ENCODE results near the gene ADAMTS13. TPM values are rescaled to one million over a fixed set of nuclear protein-coding genes. Genes with fewer than 3 reads are reported as not detected.

ADAMTS13 gene
- total and polyA plus RNA-seq, 2 experiments from 2014 or later: 1.4 to 2.2 TPM

DNA sequence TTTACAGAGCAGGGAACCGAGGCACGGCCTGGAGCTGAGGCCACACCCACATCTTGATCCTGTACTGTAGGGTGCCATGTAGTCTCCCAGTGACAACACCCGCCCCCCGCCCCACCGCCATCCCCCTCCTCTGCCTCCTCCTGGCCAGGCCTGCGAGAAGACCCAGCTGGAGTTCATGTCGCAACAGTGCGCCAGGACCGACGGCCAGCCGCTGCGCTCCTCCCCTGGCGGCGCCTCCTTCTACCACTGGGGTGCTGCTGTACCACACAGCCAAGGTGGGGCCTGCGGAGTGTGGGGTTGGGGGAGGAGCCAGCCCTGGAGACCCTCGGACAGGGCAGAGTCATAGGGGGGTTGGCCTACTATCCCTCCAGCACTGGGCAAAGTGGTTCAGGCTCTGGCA is 14.5 kb downstream of the ADAMTS13 start:
- Histone ChIP-seq H3F3A (ENCODE audit: insufficient read depth) (no peaks in the 10 kb centered on the region), H3K4me2 (ENCODE audit: unreplicated experiment) (no peak overlapping the region), H3K9me3 (ENCODE audit: low read depth) (no peaks in the 10 kb centered on the region), H3K79me2 (ENCODE audit: insufficient read depth) (no peaks in the 10 kb centered on the region), H3K4me1 (ENCODE audit: insufficient read depth) (no peaks in the 10 kb centered on the region), H3K9ac (no peak overlapping the region), H4K20me1 (ENCODE audit: insufficient read depth) (no peaks in the 10 kb centered on the region), H2AFZ (no peak overlapping the region), H3K4me3 (no peak overlapping the region), H3K27ac (no peak overlapping the region), H3K36me3 (ENCODE audit: low read depth) (no peaks in the 10 kb centered on the region), H3K9me2 (ENCODE audit: insufficient read depth) (no peaks in the 10 kb centered on the region), H3K27me3 (replicated peaks; ENCODE audit: insufficient read depth) (no peaks in the 10 kb centered on the region)
- WGBS, 2 experiments (ENCODE audit: low coverage in 1 of 2, low lambda C conversion rate in 2 of 2, missing lambda C conversion rate in 2 of 2): 64 to 66% methylated on average over 13 to 16 of the region's 16 CpGs
- DNase-seq: no peak
- TF ChIP-seq EZH2 (IDR thresholded peaks at IDR 0.05; ENCODE audit: insufficient read depth, poor library complexity, severe bottlenecking) (no peak), EZH2phosphoT487 (IDR thresholded peaks at IDR 0.05; ENCODE audit: insufficient read depth, low read depth) (no peak)
- in situ Hi-C loops (cut with MboI): no loop called here

- no peak for TF ChIP-seq EZH2 (IDR thresholded peaks at IDR 0.05; ENCODE audit: insufficient read depth, poor library complexity, severe bottlenecking)
- no peak for TF ChIP-seq EZH2phosphoT487 (IDR thresholded peaks at IDR 0.05; ENCODE audit: insufficient read depth, low read depth)
- Histone ChIP-seq H4K20me1 (ENCODE audit: insufficient read depth) (no peaks in the 10 kb centered on the region), H3K9ac (no peak overlapping the region), H3K9me2 (ENCODE audit: insufficient read depth) (no peaks in the 10 kb centered on the region), H3K9me3 (ENCODE audit: low read depth) (no peaks in the 10 kb centered on the region), H3K4me1 (ENCODE audit: insufficient read depth) (no peaks in the 10 kb centered on the region), H3K27ac (no peak overlapping the region), H3K4me3 (no peak overlapping the region), H3K27me3 (replicated peaks; ENCODE audit: insufficient read depth) (no peaks in the 10 kb centered on the region), H2AFZ (no peak overlapping the region), H3K36me3 (ENCODE audit: low read depth) (no peaks in the 10 kb centered on the region), H3K4me2 (ENCODE audit: unreplicated experiment) (no peak overlapping the region), H3K79me2 (ENCODE audit: insufficient read depth) (no peaks in the 10 kb centered on the region), H3F3A (ENCODE audit: insufficient read depth) (no peaks in the 10 kb centered on the region)
- in situ Hi-C loops (cut with MboI): no loop called here
- WGBS, 2 experiments (ENCODE audit: low coverage in 1 of 2, low lambda C conversion rate in 2 of 2, missing lambda C conversion rate in 2 of 2): 80 to 81% methylated on average over 20 of the region's 20 CpGs
- DNase-seq: no peak
These were observed 15.8 kb downstream of the ADAMTS13 start for GRCh38 chr9:133437753-133438531.

DNA sequence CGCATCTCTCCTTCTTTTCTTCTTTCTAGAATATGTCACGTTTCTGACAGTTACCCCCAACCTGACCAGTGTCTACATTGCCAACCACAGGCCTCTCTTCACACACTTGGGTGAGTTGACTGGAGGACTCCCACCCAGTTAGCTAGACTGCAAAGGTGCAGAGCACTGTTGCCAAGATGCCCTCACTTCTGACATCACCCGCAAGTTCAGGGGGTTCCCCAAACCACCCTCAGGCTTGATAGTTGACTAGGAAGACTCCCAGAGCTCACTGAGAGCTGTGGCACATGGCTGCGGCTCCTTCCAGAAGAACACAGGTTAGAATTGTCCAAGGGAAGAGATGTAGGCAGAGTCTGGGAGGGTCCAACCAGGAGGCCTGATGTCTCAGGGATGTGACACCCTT is 17.2 kb downstream of the ADAMTS13 start:
- no peaks in the 10 kb centered on the region for H3F3A ChIP-seq (ENCODE audit: insufficient read depth)
- no peaks in the 10 kb centered on the region for H3K36me3 ChIP-seq (ENCODE audit: low read depth)
- DNase-seq: no peak
- H3K9ac ChIP-seq: no peak overlapping the region
- no peaks in the 10 kb centered on the region for H3K9me3 ChIP-seq (ENCODE audit: low read depth)
- WGBS, 2 experiments (ENCODE audit: low coverage in 1 of 2, low lambda C conversion rate in 2 of 2, missing lambda C conversion rate in 2 of 2): 73 to 76% methylated on average over 4 of the region's 4 CpGs
- H3K79me2 ChIP-seq (ENCODE audit: insufficient read depth): no peaks in the 10 kb centered on the region
- TF ChIP-seq EZH2phosphoT487 (IDR thresholded peaks at IDR 0.05; ENCODE audit: insufficient read depth, low read depth): no peak
- no peak for TF ChIP-seq EZH2 (IDR thresholded peaks at IDR 0.05; ENCODE audit: insufficient read depth, poor library complexity, severe bottlenecking)
- H2AFZ ChIP-seq: no peak overlapping the region
- no peaks in the 10 kb centered on the region for H4K20me1 ChIP-seq (ENCODE audit: insufficient read depth)
- in situ Hi-C loops (cut with MboI): no loop called here
- H3K4me2 ChIP-seq (ENCODE audit: unreplicated experiment): no peak overlapping the region
- H3K4me3 ChIP-seq: no peak overlapping the region
- no peaks in the 10 kb centered on the region for H3K4me1 ChIP-seq (ENCODE audit: insufficient read depth)
- H3K27me3 ChIP-seq (replicated peaks; ENCODE audit: insufficient read depth): no peaks in the 10 kb centered on the region
- H3K27ac ChIP-seq: no peak overlapping the region
- no peaks in the 10 kb centered on the region for H3K9me2 ChIP-seq (ENCODE audit: insufficient read depth)

GRCh38 chr9:133440874-133441273 is 18.7 kb downstream of the ADAMTS13 start:
- H3K4me3 ChIP-seq: no peak overlapping the region
- in situ Hi-C loops (cut with MboI): no loop called here
- WGBS, 2 experiments (ENCODE audit: low coverage in 1 of 2, low lambda C conversion rate in 2 of 2, missing lambda C conversion rate in 2 of 2): 81 to 85% methylated on average over 9 to 12 of the region's 12 CpGs
- no peak overlapping the region for H3K4me2 ChIP-seq (ENCODE audit: unreplicated experiment)
- no peaks in the 10 kb centered on the region for H4K20me1 ChIP-seq (ENCODE audit: insufficient read depth)
- H2AFZ ChIP-seq: no peak overlapping the region
- no peaks in the 10 kb centered on the region for H3F3A ChIP-seq (ENCODE audit: insufficient read depth)
- no peak for DNase-seq
- H3K9me3 ChIP-seq (ENCODE audit: low read depth): no peaks in the 10 kb centered on the region
- no peaks in the 10 kb centered on the region for H3K9me2 ChIP-seq (ENCODE audit: insufficient read depth)
- H3K27me3 ChIP-seq (replicated peaks; ENCODE audit: insufficient read depth): no peaks in the 10 kb centered on the region
- H3K9ac ChIP-seq: no peak overlapping the region
- TF ChIP-seq EZH2phosphoT487 (IDR thresholded peaks at IDR 0.05; ENCODE audit: insufficient read depth, low read depth) (no peak), EZH2 (IDR thresholded peaks at IDR 0.05; ENCODE audit: insufficient read depth, poor library complexity, severe bottlenecking) (no peak)
- no peaks in the 10 kb centered on the region for H3K79me2 ChIP-seq (ENCODE audit: insufficient read depth)
- no peaks in the 10 kb centered on the region for H3K4me1 ChIP-seq (ENCODE audit: insufficient read depth)
- no peak overlapping the region for H3K27ac ChIP-seq
- H3K36me3 ChIP-seq (ENCODE audit: low read depth): no peaks in the 10 kb centered on the region

All from GM23248 (cell line).